Occipital lobe (tissue), 2 donors: ENCODE data around the gene SEMA6B. TPM values are rescaled to one million over a fixed set of nuclear protein-coding genes. Genes with fewer than 3 reads are reported as not detected.
"Not testable (repeated sequence)": the region's sequence is repeated elsewhere in the genome, so short reads cannot be mapped to it uniquely, and the experiment has no call there.

Experiments used
- DNase-seq: peaks from one replicate; lab custom pipeline; 2025; lab: John Stamatoyannopoulos, UW
- total RNA-seq: library from RNA; depleted of rRNA; stranded (reverse); fragments of >200 nt; gene quantifications from one replicate; pipeline ENCODE4 v1.2.3, GENCODE V29; 2014

The SEMA6B gene
- total RNA-seq, 1 donor from 2014 or later = 32.0 TPM

DNA sequence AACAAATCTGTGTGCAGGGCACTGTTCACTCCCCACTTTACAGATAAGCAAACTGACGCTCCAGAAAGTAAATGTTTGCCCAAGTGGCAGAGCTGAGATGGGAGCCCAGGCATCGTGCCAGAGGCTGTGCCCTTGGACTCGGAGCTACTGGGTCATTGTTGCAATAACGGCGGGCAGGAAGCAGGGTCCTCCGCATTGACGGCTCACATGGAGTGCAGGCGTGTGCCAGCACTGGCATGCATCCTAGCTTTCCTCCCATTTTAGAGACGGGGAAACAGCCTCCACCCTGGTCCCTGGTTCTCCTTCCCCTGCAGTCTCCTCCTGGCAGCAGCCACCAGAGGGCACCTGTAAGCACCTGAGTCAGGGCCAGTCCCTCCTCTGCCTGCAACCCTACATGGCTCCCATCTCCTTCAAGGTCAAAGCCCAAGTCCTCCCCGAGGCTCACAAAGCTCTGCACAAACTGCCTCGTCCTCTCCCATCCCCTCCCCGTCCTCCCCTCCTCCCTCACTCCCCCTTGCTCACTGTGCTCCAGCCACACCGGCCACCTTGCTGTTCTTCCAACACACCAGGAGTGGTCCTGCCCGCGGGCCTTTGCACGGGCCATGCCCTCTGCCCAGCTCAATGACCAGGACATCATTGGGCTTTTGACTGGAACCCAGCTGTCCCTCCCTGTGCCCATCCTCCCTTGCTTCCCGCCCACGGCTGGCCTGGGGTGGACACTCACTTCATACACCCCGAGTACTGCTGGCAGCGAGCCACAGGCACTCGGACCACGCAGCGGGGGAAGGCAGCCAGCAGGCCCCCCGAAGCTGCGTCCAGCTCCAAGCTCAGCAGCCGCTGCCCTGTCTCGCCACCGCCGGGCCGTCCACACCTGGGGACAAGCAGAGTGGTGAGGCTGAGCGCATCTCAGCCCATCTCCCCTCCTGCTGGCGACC, 11.9 kb downstream of the SEMA6B start:
- no peak for DNase-seq

DNA sequence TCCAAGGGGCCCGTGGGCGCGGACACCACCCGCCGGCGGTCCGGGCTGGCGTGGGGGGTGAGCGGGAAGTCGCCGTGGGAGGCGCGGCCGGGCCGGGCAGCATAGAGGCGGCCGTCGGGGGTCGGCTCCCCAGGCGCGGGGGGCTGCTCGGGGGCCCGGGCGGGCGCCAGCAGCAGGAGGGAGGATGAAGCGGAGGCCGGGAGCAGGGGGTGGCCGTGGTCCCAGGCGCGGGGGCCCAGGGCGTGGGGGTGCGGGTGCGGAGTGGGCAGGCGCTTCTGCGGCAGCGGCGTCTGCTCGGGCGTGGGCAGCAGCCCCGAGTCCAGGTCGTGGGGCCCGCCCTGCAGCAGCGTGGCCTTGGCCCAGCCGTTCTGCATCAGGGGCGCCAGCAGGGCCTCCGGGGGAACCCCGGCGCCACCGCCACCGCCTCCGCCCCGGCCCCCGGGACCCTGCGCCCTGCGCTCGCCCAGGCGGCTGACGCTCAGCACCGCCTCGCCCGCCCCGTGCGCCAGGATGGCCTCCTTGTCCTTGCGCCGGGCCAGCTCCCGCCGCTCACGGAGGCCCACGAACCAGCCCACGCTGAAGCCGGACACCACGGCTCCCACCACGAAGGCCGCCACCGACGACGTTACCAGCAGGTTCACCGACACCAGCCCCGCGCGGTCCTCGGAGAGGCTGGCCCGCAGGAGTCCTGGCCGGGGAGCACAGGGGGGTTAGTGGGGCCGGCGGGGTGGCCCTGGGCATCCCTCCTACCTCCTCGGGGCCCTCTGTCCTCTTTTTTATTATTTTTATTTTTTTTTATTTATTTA, 15.4 kb downstream of the SEMA6B start:
- DNase-seq = no peak

DNA sequence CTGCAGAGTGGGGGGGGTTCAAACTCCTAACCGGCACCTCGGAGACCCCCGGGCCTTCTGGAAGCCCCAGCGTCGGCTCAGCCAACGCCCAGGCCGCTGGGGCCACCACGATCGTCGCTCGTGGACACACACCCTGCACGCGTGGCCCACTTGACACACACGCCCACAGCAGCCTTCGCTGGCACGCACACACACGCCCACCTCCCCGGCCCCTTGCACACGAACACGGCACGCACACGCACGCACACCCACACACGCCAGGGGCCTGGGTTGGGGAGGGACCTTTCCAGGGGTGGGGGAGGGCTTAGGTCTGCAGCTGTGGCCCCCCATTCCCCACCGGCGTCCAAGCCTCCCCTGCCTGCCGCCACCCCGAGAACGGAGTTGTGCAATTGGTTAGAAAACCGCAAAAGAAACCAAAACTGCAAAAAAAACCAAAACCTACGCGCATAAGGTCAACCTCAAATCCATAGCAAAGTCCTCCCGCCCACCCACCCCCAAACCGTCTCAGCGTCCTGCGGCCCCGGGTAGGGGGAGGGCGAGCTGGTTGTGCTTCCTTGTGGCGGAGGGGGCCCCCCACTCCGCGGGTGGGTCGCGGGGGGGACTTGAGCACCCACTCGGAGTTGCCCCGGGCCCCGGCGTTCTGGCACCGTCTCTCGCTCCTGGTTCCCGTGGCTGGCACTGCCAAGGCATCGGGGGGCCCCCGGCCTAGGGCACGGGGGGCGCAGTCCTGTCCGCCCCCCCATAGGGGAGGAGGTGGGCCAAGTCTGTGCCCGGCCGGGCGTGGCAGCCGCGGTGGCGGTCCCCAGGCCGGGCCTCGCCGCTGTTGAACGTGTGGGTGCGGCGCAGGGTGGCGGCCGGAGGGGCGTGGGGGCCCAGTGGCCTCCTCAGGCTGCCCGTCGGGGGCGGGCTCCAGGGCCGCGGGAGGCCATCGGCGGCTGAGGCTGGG, 16.3 kb downstream of the SEMA6B start:
- no peak for DNase-seq

DNA sequence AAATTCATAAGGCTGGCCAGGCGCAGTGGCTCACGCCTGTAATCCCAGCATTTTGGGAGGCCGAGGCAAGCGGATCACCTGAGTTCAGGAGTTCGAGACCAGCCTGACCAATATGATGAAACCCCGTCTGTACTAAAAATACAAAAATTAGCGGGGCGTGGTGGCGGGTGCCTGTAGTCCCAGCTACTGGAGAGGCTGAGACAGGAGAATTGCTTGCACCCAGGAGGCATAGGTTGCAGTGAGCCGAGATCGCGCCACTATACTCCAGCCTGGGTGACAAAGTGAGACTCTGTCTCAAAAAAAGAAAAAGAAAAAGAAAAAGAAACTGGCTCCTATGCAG, 17.7 kb downstream of the SEMA6B start:
- DNase-seq = not testable (repeated sequence)

DNA sequence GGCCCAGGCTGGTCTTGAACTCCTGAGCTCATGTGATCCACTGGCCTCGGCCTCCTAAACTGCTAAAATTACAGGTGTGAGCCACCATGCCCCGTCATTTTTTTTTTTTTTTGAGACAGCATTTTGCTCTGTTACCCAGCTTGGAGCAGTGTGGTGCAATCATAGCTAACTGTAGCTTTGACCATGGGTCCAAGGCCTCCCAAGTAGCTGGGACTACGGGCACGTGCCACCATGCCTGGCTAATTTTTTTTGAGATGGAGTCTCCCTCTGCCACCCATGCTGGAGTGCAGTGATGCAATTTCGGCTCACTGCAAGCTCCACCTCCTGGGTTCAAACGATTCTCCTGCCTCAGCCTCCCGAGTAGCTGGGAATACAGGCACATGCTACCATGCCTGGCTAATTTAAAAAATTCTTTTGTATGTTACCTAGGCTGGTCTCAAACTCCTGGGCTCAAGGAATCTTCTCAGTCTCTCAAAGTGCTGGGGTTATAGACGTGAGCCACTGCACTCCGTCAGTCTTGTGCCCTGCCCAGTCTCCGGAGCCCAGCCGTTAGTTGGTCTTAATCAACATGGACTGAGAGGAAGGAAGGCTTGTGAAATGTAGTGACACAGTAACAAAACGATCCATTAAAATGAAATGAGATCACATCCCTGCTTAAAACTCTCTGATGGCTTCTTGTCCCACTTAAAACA, 18.2 kb downstream of the SEMA6B start:
- no peak for DNase-seq

DNA sequence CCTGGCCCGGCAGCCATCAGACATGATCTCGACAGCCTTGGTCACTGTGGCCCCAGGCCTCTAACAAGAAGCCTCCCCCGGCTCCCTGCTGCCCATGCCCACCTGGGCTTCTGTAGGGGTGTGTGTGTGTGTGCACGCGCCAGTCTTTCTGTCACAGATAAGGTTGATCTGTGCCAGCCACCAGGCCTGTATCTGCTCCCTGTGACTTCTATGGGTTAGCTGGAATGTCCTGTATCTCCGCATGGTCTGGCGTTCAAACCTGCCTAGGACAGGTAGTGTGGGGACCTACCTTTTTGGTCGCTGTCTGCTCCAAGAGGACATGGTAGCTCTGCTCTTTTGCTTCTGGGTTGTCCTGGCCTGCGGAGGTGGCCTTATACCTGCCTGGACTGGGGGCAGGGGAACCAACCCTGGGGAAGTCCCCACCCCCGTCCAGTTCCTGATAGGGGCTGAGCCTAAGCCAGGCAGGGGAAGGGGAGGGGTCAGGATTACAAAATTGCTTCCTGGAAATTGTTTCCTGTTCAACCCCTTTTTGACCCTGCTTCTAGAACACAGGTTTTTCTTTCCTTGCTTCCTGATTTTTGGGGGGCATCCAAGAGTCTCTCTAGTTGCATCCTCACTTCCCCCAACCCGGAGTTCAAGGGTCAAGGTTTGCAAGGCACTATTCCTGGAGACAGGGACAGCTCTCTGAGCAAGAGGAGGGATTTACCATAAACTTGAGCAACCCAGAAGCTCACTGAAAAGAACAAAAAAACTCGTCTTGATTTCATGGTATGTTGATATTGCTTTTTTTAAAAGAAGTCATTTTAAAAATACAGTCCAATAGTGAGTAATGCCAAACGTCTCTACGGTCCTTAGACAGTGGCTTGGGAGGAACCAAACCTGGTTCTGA, 19.5 kb downstream of the SEMA6B start, which contains the start of gene LRG1:
Gene LRG1 (minus strand): TSS at position 344 of the 889 bp plus-strand sequence. CDS start 23 bp downstream, at position 321.
- DNase-seq = no peak

DNA sequence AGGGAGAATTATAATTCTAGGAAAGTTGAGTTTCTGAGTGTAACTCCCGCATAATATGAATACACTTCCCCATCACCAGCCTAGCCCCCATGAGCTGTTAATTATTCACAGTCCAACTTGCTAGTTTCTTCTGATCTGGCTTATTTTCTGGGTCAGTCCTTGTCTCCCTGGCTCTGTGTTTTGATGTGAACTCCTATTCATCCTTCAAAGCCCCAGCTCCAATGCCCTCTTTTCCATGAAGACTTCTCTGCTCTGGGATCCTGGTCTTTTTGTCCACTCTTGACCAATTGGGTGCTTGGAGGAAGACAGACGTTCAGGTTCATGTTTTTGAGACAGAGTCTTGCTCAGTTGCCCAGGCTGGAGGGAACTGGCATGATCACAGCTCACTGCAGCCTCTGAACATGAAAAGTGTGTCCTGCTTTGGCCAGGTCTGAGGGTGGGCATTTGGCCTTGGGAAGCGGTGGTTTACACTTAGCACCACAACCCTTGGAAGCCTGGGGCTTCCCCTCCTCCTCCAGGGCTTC, 20.3 kb downstream of the SEMA6B start:
- DNase-seq = no peak

DNA sequence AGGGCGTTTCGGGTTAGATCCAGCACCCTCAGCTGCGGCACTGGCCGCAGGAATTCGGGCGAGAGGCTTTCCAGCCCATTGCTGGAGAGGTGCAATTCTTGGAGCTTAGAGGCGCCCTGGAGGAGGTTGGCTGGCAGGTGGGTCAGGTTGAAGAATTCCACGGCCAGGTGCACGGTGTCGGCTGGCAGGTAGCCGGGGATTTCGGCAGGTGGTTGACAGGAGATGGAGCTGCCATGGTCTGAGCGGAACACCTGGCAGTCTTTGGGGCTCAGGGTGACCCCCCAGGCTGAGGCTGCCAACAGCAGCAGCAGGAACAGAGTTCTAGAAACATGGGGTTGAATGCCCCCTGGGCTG, 20.9 kb downstream of the SEMA6B start:
- DNase-seq = no peak

DNA sequence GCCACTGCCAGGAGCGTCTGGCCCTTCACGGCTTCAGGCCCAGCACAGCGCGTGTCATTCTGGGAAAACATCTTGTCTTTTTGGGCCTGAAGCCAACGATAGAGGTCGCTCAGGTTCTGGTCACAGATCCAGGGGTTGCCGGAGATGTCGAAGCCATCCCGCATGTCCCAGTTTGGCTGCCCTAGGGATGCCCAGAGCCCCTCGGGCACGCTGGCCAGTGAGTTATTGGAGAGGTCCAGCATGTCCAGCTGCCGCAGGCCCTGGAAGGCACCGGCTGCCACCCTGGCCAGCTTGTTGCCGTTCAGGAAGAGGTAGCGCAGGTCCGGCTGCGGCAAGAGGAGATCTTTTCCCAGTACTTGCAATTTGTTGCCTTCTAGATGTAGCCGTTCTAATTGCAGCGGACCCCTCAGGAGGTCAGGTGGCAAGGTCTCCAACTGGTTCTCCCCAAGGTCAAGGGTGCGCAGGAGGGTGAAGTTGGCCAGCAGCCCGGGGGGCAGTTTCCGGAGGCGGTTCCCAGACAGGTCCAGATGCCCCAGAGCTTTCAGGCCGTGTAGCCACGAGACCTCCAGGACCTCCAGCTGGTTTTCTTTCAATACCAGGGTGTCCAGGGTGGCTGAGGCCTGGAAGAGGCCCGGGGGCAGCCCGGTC, 21.4 kb downstream of the SEMA6B start:
- no peak for DNase-seq

DNA sequence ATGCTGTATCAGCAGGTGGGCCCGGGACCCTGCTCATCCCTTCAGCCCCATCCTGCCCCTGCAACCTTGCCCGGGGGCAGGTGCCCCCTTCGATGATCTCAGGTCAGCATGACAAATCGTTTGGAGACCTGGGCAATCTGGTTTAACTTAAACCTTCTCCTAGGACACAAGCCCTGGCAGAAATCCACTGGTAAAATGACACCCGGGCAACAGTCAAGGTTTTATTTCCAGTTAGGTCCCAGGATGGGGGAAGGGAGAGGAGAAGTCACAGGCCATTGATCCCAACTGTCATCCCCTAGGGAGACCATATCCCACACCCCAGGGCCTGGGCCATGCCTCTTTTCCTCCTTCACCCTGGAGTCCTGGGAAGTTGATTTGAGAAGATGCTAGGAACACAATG, 22.7 kb downstream of the SEMA6B start:
- DNase-seq = no peak

DNA sequence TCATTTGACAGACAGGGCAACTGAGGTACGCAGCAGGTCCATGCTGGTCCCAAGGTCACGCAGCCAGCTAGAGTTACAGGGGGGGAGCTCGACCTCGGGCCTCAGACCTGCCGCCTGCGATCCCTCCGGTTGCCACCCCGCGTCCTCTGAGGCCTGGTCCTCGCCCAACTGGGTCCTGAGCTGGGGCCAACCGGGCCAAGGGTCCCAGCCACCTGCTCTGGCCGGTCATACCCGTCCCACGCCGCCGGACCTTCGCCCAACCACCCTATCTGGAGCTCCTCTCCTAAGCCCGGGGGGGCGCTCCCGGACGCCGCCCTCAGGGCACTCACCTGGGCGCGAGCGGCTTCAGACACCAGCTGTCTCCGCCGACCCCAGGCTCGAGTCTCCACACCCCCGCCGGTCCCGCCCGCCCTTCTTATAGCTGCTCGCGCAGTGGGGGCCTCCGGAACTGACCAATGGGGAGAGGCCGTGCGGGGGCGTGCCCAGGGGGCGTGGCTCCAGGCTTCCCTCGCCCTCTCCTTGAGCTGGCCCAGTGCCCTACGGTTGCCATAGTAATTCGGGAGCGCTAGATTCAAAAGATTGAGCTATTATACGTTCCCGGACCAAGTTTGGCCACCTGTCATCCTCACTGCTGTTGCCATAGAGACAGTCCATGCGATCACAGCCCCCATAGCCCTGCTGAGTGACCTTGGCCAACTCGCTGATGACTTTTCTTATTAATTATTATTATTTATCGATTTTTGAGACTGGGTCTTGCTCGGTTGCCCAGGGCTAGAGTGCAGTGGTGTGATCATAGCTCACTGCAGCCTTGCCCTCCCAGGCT, 24.4 kb downstream of the SEMA6B start, which contains the start of gene PLIN5:
Gene PLIN5 (minus strand): TSS at position 389 of the 823 bp plus-strand sequence. CDS start 1,150 bp downstream, outside the sequence.
- peak; percentile 47 for DNase-seq

DNA sequence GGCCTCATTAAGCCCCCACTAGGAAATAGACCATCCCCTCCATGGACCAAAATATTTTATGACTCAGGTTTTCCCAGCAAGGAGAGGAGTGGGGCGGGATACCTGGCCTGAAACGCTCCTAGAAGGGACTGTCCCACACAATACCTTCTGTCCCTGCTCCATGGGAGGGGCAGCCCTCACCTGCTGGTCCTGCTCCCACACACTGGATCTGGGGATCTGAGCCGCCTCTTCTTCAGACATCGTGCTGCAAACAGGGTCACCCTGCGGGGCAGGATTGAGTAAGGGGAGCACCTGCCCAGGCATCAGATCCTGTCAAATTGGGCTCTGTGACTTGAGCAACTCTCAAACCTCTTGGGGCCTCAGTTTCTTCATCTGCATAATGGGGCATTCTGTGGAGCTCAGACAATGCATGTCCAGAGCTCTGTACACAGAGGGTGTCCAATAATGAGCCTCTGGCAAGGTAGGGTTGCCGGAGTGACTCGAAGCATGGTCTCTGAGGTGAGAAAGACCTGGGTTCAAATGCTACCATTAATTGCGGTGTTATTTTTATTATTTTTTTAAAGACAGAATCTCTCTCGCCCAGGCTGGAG, 25.6 kb downstream of the SEMA6B start:
- DNase-seq = no peak

DNA sequence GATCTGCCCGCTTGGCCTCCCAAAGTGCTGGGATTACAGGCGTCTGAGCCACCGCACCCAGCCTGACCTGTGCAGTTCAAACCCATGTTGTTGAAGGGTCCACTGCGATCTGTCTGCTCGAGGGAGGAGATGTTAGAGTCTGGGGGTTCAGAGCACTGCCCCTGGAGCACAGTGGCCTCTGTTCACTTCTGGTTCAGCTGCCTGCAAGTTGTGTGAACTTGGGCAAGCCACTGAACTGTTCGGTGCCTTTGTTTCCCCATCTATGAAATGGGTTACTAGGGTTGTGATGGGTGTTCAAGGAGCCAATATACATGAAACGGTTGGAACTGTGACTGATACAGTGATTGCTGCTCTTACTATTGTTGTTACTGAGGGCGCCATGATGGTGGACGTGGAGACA, 26.1 kb downstream of the SEMA6B start:
- no peak for DNase-seq

DNA sequence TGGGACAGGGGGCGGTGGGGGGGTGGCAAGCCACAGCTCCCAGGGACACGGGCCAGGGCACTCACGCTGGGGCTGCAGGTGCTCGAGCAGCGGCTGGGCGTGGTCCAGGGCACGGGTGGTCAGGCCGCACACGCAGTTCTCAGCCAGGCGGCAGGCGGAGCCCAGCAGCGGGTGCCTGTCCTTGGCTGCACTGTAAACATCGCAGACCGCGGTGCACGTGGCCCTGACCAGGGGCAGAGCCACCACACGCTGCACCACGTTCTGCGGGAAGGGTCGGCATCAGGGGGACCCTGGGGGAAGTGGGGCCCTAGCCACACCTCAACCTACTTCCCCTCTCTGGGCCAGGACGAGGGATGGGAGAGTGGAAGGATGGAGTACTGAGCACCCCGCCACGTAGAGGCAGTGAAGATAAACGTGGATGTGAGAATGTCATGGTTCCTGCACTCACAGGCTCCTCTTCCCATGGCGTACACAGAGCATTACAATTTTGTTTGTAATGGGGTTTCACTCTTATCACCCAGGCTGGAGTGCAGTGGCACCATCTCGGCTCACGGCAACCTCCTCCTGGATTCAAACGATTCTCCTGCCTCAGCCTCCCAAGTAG, 27.8 kb downstream of the SEMA6B start:
- no peak for DNase-seq

DNA sequence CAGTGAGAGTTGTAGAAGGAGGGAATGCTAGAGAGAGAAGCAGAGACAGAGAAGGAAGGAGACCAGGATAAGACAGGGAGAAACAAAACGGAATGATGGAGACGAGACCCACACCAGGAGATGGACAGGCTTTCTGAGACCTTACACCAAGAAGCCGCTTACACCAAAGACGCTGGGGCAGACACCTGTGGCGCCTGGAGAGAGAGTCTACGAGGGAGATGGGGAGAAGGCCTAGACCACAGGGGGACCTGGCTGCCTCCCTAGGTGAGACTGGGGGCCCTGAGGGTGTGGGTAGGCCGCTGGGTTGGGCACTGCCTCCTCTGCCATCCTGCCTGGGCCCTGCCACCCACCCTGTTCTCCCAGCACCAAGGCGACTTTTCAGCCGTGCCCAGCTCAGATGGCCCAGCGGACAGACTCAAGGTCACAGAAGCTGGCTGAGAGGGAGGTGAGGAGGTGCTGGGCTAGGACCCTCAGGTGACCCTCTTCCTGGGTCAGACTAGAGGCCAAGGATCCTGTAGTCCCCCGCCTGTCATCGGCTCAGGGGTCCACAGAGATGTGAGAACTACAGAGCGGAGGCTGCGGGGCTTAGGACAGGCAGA, 29.5 kb downstream of the SEMA6B start:
- no peak for DNase-seq

DNA sequence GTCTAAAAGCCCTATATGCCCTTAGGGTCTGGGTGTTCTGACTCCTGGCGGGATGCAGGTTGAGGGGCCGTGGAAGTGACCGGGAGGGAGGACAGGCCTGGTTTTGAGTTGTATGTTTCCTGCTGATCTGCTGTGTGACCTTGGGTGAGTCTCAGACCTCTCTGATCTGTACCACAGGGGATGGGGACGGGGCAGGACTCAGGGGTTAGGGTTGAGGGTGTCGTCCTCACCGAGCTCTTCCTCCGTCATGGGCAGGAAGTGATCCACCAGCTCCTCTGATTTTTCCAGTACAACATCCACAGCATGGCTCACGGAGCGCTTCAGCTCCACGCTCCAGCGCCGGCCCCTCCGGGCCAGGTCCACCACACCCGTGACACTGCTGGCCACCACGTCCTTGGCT, 30.6 kb downstream of the SEMA6B start:
- DNase-seq = no peak

DNA sequence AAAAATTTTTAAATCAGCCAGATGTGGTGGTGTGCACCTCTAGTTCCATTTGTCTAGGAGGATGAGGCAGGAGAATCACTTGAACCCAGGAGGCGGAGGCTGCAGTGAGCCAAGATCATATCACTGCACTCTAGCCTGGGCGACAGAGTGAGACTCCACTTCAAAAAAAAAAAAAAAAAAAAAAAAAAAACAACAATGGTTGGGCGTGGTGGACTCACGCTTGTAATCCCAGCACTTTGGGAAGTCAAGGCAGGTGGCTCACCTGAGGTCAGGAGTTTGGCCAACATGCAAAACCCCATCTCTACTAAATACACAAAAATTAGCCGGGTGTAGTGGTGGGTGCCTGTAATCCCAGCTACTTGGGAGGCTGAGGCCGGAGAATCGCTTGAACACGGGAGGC, 32.1 kb downstream of the SEMA6B start:
- DNase-seq = not testable (repeated sequence)
